Fibroblast of villous mesenchyme (primary cell): ENCODE data around the gene ANKRD44. TPM values are rescaled to one million over a fixed set of nuclear protein-coding genes. Genes with fewer than 3 reads are reported as not detected.

Experiments used
- DNase-seq: peaks from one replicate; pipeline ENCODE4 v3.0.0-alpha.2; 2010; ENCODE audit warnings: low read depth
- H3K4me3 ChIP-seq: 2 replicates; pipeline ENCODE4 v1.5.1; 2011; ENCODE audit warnings: low read depth, mild to moderate bottlenecking, low read length
- CTCF ChIP-seq: IDR thresholded peaks from 2 replicates; pipeline ENCODE4 v1.5.1; 2012; ENCODE audit warnings: low read depth, mild to moderate bottlenecking, low read length; ENCODE audit not compliant: insufficient read depth
- total RNA-seq: library from RNA; depleted of rRNA; stranded (reverse); fragments of >200 nt; gene quantifications from 2 replicates; pipeline ENCODE4 v1.2.3, GENCODE V29; 2012

ANKRD44 gene
- total RNA-seq, 1 donor: 3.9 TPM

GRCh38 chr2:197163712-197164140 is 146.9 kb downstream of the ANKRD44 start:
- no peak for TF ChIP-seq CTCF
- DNase-seq: no peak
- no peak overlapping the region for H3K4me3 ChIP-seq

- no peak for TF ChIP-seq CTCF
- H3K4me3 ChIP-seq: no peak overlapping the region
- DNase-seq: no peak
These were observed 148.8 kb downstream of the ANKRD44 start for GRCh38 chr2:197161774-197162173.

GRCh38 chr2:197159661-197160211 is 150.8 kb downstream of the ANKRD44 start:
- no peak overlapping the region for H3K4me3 ChIP-seq
- TF ChIP-seq CTCF: no peak
- DNase-seq: peak; percentile 44

- peak; percentile 25 for DNase-seq
- no peak for TF ChIP-seq CTCF
- H3K4me3 ChIP-seq: no peak overlapping the region
These were observed 151.7 kb downstream of the ANKRD44 start for GRCh38 chr2:197158591-197159550.

- DNase-seq: no peak
- TF ChIP-seq CTCF: no peak
- H3K4me3 ChIP-seq: no peak overlapping the region
These were observed 152.6 kb downstream of the ANKRD44 start for GRCh38 chr2:197157879-197158537.

- H3K4me3 ChIP-seq: no peak overlapping the region
- no peak for TF ChIP-seq CTCF
- DNase-seq: no peak
These were observed 153.8 kb downstream of the ANKRD44 start for GRCh38 chr2:197156771-197157170.
